ENCODE data around the gene ANKFN1.

- TF ChIP-seq POLR2A (IDR thresholded peaks at IDR 0.05) (no peak), CTCF (IDR thresholded peaks at IDR 0.05) (no peak)
Observed at GRCh38 chr17:56141046-56141839, 12.0 kb upstream of the ANKFN1 start.
